HG02885 (cell line): ENCODE results near the gene COX10.

Source experiments
- ATAC-seq: cut with Tn5 transposase; IDR thresholded peaks from one replicate; pipeline ENCODE4 v1.9.1; 2021; ENCODE audit warnings: mild to moderate bottlenecking; ENCODE audit not compliant: unreplicated experiment, poor library complexity

The COX10 gene

GRCh38 chr17:14116263-14117024, 47.1 kb downstream of the COX10 start:
- ATAC-seq, result no peak

- peak; percentile 68 for ATAC-seq
Measured at GRCh38 chr17:14118951-14119350, 49.6 kb downstream of the COX10 start.

GRCh38 chr17:14119546-14119945, 50.2 kb downstream of the COX10 start:
- ATAC-seq, result no peak

GRCh38 chr17:14121952-14122351, 52.6 kb downstream of the COX10 start:
- ATAC-seq, result no peak

GRCh38 chr17:14123619-14124278, 54.4 kb downstream of the COX10 start:
- no peak for ATAC-seq

GRCh38 chr17:14124854-14125253, 55.5 kb downstream of the COX10 start:
- no peak for ATAC-seq

- ATAC-seq, result no peak
Measured at GRCh38 chr17:14125518-14126137, 56.3 kb downstream of the COX10 start.

- no peak for ATAC-seq
Measured at GRCh38 chr17:14133104-14133503, 63.8 kb downstream of the COX10 start.

- no peak for ATAC-seq
Measured at GRCh38 chr17:14134456-14134855, 65.2 kb downstream of the COX10 start.

- no peak for ATAC-seq
Measured at GRCh38 chr17:14135906-14136590, 66.7 kb downstream of the COX10 start.

GRCh38 chr17:14138649-14139048, 69.3 kb downstream of the COX10 start:
- ATAC-seq, result no peak

GRCh38 chr17:14143688-14144087, 74.4 kb downstream of the COX10 start:
- no peak for ATAC-seq

GRCh38 chr17:14144508-14144907, 75.2 kb downstream of the COX10 start:
- no peak for ATAC-seq

GRCh38 chr17:14149751-14150150, 80.4 kb downstream of the COX10 start:
- no peak for ATAC-seq

GRCh38 chr17:14150619-14151018, 81.3 kb downstream of the COX10 start:
- ATAC-seq, result no peak

- no peak for ATAC-seq
Measured at GRCh38 chr17:14152721-14153120, 83.4 kb downstream of the COX10 start.

- ATAC-seq, result no peak
Measured at GRCh38 chr17:14153374-14153773, 84.1 kb downstream of the COX10 start.

GRCh38 chr17:14156689-14157088, 87.4 kb downstream of the COX10 start:
- no peak for ATAC-seq

- ATAC-seq, result no peak
Measured at GRCh38 chr17:14157822-14158221, 88.5 kb downstream of the COX10 start.

GRCh38 chr17:14158707-14159106, 89.4 kb downstream of the COX10 start:
- no peak for ATAC-seq

GRCh38 chr17:14161419-14161818, 92.1 kb downstream of the COX10 start:
- no peak for ATAC-seq
